HEK293T (cell line): ENCODE results near the gene TRIM43.
"Not testable (repeated sequence)": the region's sequence is repeated elsewhere in the genome, so short reads cannot be mapped to it uniquely, and the experiment has no call there.

ENCODE experiments used
- CTCF ChIA-PET: fragments of 350-600 bp; formaldehyde crosslinking; extraction: SDS; loops from one replicate; lab custom pipeline; 2021; ENCODE audit warnings: antibody characterized with exemption, inconsistent platforms; lab: Yijun Ruan, JAX
- POLR2A ChIA-PET: fragments of 350-600 bp; formaldehyde crosslinking; extraction: SDS; loops from one replicate; lab custom pipeline; 2020; ENCODE audit warnings: antibody characterized with exemption, inconsistent platforms; lab: Yijun Ruan, JAX
- DNase-seq: peaks from one replicate; pipeline ENCODE4 v3.0.0; 2012; ENCODE audit warnings: mixed read lengths; ENCODE audit errors: extremely low spot score
- CTBP1 ChIP-seq: fragments of 450-650 bp; IDR thresholded peaks from 2 replicates; pipeline ENCODE4 v1.6.1; 2016; ENCODE audit warnings: borderline replicate concordance
- ELF4 ChIP-seq: fragments of 450-650 bp; IDR thresholded peaks from 2 replicates; pipeline ENCODE4 v1.6.1; 2017; ENCODE audit warnings: antibody characterized with exemption
- FOXM1 ChIP-seq: fragments of 450-650 bp; IDR thresholded peaks from 2 replicates; pipeline ENCODE4 v1.6.1; 2017; ENCODE audit warnings: mild to moderate bottlenecking, borderline replicate concordance
- HDGF ChIP-seq: fragments of 450-650 bp; IDR thresholded peaks from 2 replicates; pipeline ENCODE4 v1.6.1; 2017; ENCODE audit warnings: antibody characterized with exemption, borderline replicate concordance
- NFRKB ChIP-seq: fragments of 450-650 bp; IDR thresholded peaks from 2 replicates; pipeline ENCODE4 v1.6.1; 2016; ENCODE audit warnings: mild to moderate bottlenecking, moderate library complexity
- PKNOX1 ChIP-seq: fragments of 450-650 bp; IDR thresholded peaks from 2 replicates; pipeline ENCODE4 v1.6.1; 2016

The TRIM43 gene

GRCh38 chr2:95578539-95578938, 13.3 kb upstream of the TRIM43 start:
- ChIA-PET POLR2A (no interaction called here), CTCF (no interaction called here)
- TF ChIP-seq CTBP1 (no peak), FOXM1 (no peak), HDGF (no peak), PKNOX1 (no peak), NFRKB (no peak), ELF4 (no peak)
- DNase-seq = no peak

- POLR2A ChIA-PET, CTCF ChIA-PET, DNase-seq: not testable (repeated sequence)
These were observed 8.3 kb upstream of the TRIM43 start for GRCh38 chr2:95583545-95583944.

- CTCF ChIA-PET, POLR2A ChIA-PET, DNase-seq: not testable (repeated sequence)
These were observed 7.5 kb upstream of the TRIM43 start for GRCh38 chr2:95584321-95584720.

GRCh38 chr2:95589777-95590536, 1.8 kb upstream of the TRIM43 start:
- DNase-seq, POLR2A ChIA-PET, CTCF ChIA-PET: not testable (repeated sequence)

GRCh38 chr2:95592973-95593372, 1.2 kb downstream of the TRIM43 start:
- DNase-seq = not testable (repeated sequence)

GRCh38 chr2:95595012-95595411, 3.2 kb downstream of the TRIM43 start:
- DNase-seq, CTCF ChIA-PET, POLR2A ChIA-PET: not testable (repeated sequence)

More at GRCh38 chr2:95592973-95593372, 1.2 kb downstream of the TRIM43 start:
- CTCF ChIA-PET, POLR2A ChIA-PET: not testable (repeated sequence)

GRCh38 chr2:95601301-95601700, 9.5 kb downstream of the TRIM43 start:
- CTCF ChIA-PET, POLR2A ChIA-PET, DNase-seq: not testable (repeated sequence)

- CTCF ChIA-PET, POLR2A ChIA-PET: not testable (repeated sequence)
These were observed 10.3 kb downstream of the TRIM43 start for GRCh38 chr2:95602146-95602545.

GRCh38 chr2:95608356-95608755, 16.6 kb downstream of the TRIM43 start:
- CTCF ChIA-PET, POLR2A ChIA-PET, DNase-seq: not testable (repeated sequence)

More at GRCh38 chr2:95602146-95602545, 10.3 kb downstream of the TRIM43 start:
- not testable (repeated sequence) for DNase-seq

GRCh38 chr2:95609764-95610163, 18.0 kb downstream of the TRIM43 start:
- CTCF ChIA-PET, POLR2A ChIA-PET, DNase-seq: not testable (repeated sequence)

- CTCF ChIA-PET, POLR2A ChIA-PET, DNase-seq: not testable (repeated sequence)
These were observed 21.2 kb downstream of the TRIM43 start for GRCh38 chr2:95613048-95613447.

GRCh38 chr2:95622728-95623127, 30.9 kb downstream of the TRIM43 start:
- DNase-seq, CTCF ChIA-PET, POLR2A ChIA-PET: not testable (repeated sequence)

- CTCF ChIA-PET, POLR2A ChIA-PET, DNase-seq: not testable (repeated sequence)
These were observed 39.2 kb downstream of the TRIM43 start for GRCh38 chr2:95630987-95631386.

GRCh38 chr2:95633626-95634259, 41.9 kb downstream of the TRIM43 start:
- POLR2A ChIA-PET, DNase-seq, CTCF ChIA-PET: not testable (repeated sequence)

GRCh38 chr2:95640515-95641288, 48.9 kb downstream of the TRIM43 start:
- CTCF ChIA-PET, DNase-seq, POLR2A ChIA-PET: not testable (repeated sequence)

- CTCF ChIA-PET, POLR2A ChIA-PET, DNase-seq: not testable (repeated sequence)
These were observed 49.4 kb downstream of the TRIM43 start for GRCh38 chr2:95641289-95641575.
